ENCODE data around the gene SPDYE6. TPM values are rescaled to one million over a fixed set of nuclear protein-coding genes. Genes with fewer than 3 reads are reported as not detected.

SPDYE6 gene
- polyA plus RNA-seq, 1 donor (not counting 4 experiments of a cell fraction or from before 2014, with no cell fraction given), result not detected

GRCh38 chr7:102398543-102398942 is 42.3 kb upstream of the SPDYE6 start:
- H3K36me3 ChIP-seq (ENCODE audit: control insufficient read depth in 2 of 2, extremely low read depth in 1 of 2, insufficient read depth in 2 of 2, low read length in 2 of 2), result peaks cover 11 to 13% of the 10 kb centered on the region in 2 experiments
- no peak overlapping the region for H3K27ac ChIP-seq (ENCODE audit: control insufficient read depth, insufficient read depth, low read length)
- no peak overlapping the region for H3K4me2 ChIP-seq (ENCODE audit: control insufficient read depth, extremely low read depth, insufficient read depth, low read depth, low read length)
- peaks cover 8% of the 10 kb centered on the region for H3K4me1 ChIP-seq (ENCODE audit: control insufficient read depth, extremely low read depth, insufficient read depth, low read length)
- H3K9me3 ChIP-seq (ENCODE audit: control insufficient read depth, low read depth, low read length), result no peaks in the 10 kb centered on the region
- H3K4me3 ChIP-seq (ENCODE audit: control insufficient read depth in 2 of 3, extremely low read depth in 1 of 3, insufficient read depth in 2 of 3, low read depth in 1 of 3, low read length in 3 of 3), result no peak overlapping the region
- DNase-seq (ENCODE audit: low read depth, low spot score) (no peak), FAIRE-seq (no peak)
- H2AFZ ChIP-seq (ENCODE audit: control insufficient read depth, low read length), result no peak overlapping the region
- TF ChIP-seq CTCF (optimal IDR thresholded peaks at IDR 0.05 in 1 of 3, IDR thresholded peaks at IDR 0.05 in 1 of 3, conservative IDR thresholded peaks at IDR 0.05 in 1 of 3; ENCODE audit: extremely low read depth in 1 of 3, insufficient read depth in 2 of 3, low read length in 3 of 3), result no peak
- TF ChIP-seq EZH2 (IDR thresholded peaks at IDR 0.05; ENCODE audit: low read length), result no peak
- H4K20me1 ChIP-seq (ENCODE audit: control insufficient read depth, extremely low read depth, insufficient read depth, low read length), result no peaks in the 10 kb centered on the region
- no peaks in the 10 kb centered on the region for H3K9me1 ChIP-seq (ENCODE audit: control insufficient read depth, extremely low read depth, insufficient read depth, low read length)
- no peak overlapping the region for H3K9ac ChIP-seq (ENCODE audit: control insufficient read depth, extremely low read depth, insufficient read depth, low read length)
- dilution Hi-C loops (cut with MboI; ENCODE audit: extremely low pct_ligation_motif_present, low sequenced_read_pairs), result no loop called here
- H3K79me2 ChIP-seq (ENCODE audit: control insufficient read depth, insufficient read depth, low read length), result peaks cover 13% of the 10 kb centered on the region
- no peaks in the 10 kb centered on the region for H3K27me3 ChIP-seq (ENCODE audit: control insufficient read depth, extremely low read depth, insufficient read depth, low read length)

- no peaks in the 10 kb centered on the region for H3K27me3 ChIP-seq (ENCODE audit: control insufficient read depth, extremely low read depth, insufficient read depth, low read length)
- H3K4me3 ChIP-seq (ENCODE audit: control insufficient read depth in 2 of 3, extremely low read depth in 1 of 3, insufficient read depth in 2 of 3, low read depth in 1 of 3, low read length in 3 of 3), result peak overlapping the region; percentile 83 to 96 (median 84)
- H4K20me1 ChIP-seq (ENCODE audit: control insufficient read depth, extremely low read depth, insufficient read depth, low read length), result no peaks in the 10 kb centered on the region
- no peak for TF ChIP-seq EZH2 (IDR thresholded peaks at IDR 0.05; ENCODE audit: low read length)
- TF ChIP-seq CTCF (optimal IDR thresholded peaks at IDR 0.05 in 1 of 3, IDR thresholded peaks at IDR 0.05 in 1 of 3, conservative IDR thresholded peaks at IDR 0.05 in 1 of 3; ENCODE audit: extremely low read depth in 1 of 3, insufficient read depth in 2 of 3, low read length in 3 of 3), result no peak
- FAIRE-seq (no peak), DNase-seq (ENCODE audit: low read depth, low spot score) (no peak)
- dilution Hi-C loops (cut with MboI; ENCODE audit: extremely low pct_ligation_motif_present, low sequenced_read_pairs), result no loop called here
- peak overlapping the region; percentile 66 for H3K4me2 ChIP-seq (ENCODE audit: control insufficient read depth, extremely low read depth, insufficient read depth, low read depth, low read length)
- no peaks in the 10 kb centered on the region for H3K9me3 ChIP-seq (ENCODE audit: control insufficient read depth, low read depth, low read length)
- peaks cover 8% of the 10 kb centered on the region for H3K4me1 ChIP-seq (ENCODE audit: control insufficient read depth, extremely low read depth, insufficient read depth, low read length)
- H3K9me1 ChIP-seq (ENCODE audit: control insufficient read depth, extremely low read depth, insufficient read depth, low read length), result no peaks in the 10 kb centered on the region
- peaks cover 13% of the 10 kb centered on the region for H3K79me2 ChIP-seq (ENCODE audit: control insufficient read depth, insufficient read depth, low read length)
- peak overlapping the region; percentile 88 for H3K27ac ChIP-seq (ENCODE audit: control insufficient read depth, insufficient read depth, low read length)
- H3K36me3 ChIP-seq (ENCODE audit: control insufficient read depth in 2 of 2, extremely low read depth in 1 of 2, insufficient read depth in 2 of 2, low read length in 2 of 2), result peaks cover 12 to 17% of the 10 kb centered on the region in 2 experiments
- H3K9ac ChIP-seq (ENCODE audit: control insufficient read depth, extremely low read depth, insufficient read depth, low read length), result peak overlapping the region; percentile 95
- peak overlapping the region; percentile 88 for H2AFZ ChIP-seq (ENCODE audit: control insufficient read depth, low read length)
Observed at GRCh38 chr7:102396710-102397019, 40.4 kb upstream of the SPDYE6 start.
